Stimulated activated CD4-positive, alpha-beta T cell treated with anti-CD3 and anti-CD28 coated beads, Interleukin-2, amount 100 ng/mL, for 24 hours (primary cell): ENCODE results near the gene RNF115.
"Not testable (repeated sequence)": the region's sequence is repeated elsewhere in the genome, so short reads cannot be mapped to it uniquely, and the experiment has no call there.

Experiments used
- DNase-seq, 2 donors: peaks; one replicate each; pipeline ENCODE4 v3.0.0-alpha.2; 2020

The RNF115 gene

GRCh38 chr1:145826030-145826429 lies 2.1 kb upstream of the RNF115 start:
- DNase-seq = no peak

GRCh38 chr1:145824499-145824842 lies 576 bp upstream of the RNF115 start:
- no peak for DNase-seq

GRCh38 chr1:145822779-145823331 lies 1.0 kb downstream of the RNF115 start:
- not testable (repeated sequence) for DNase-seq

- DNase-seq = not testable (repeated sequence)
Observed at GRCh38 chr1:145818095-145818494, 5.8 kb downstream of the RNF115 start.

GRCh38 chr1:145812977-145813810 lies 10.7 kb downstream of the RNF115 start:
- DNase-seq = not testable (repeated sequence)

- DNase-seq = no peak
Observed at GRCh38 chr1:145806844-145807243, 17.1 kb downstream of the RNF115 start.

GRCh38 chr1:145806408-145806807 lies 17.5 kb downstream of the RNF115 start:
- DNase-seq = no peak

- no peak for DNase-seq
Observed at GRCh38 chr1:145805057-145805456, 18.8 kb downstream of the RNF115 start.

- no peak for DNase-seq
Observed at GRCh38 chr1:145804235-145805045, 19.5 kb downstream of the RNF115 start.

- DNase-seq = no peak
Observed at GRCh38 chr1:145799806-145800205, 24.1 kb downstream of the RNF115 start.

GRCh38 chr1:145796753-145797152 lies 27.1 kb downstream of the RNF115 start:
- DNase-seq = no peak

- no peak for DNase-seq
Observed at GRCh38 chr1:145795257-145795881, 28.5 kb downstream of the RNF115 start.

GRCh38 chr1:145792484-145792883 lies 31.4 kb downstream of the RNF115 start:
- no peak for DNase-seq

- DNase-seq = not testable (repeated sequence)
Observed at GRCh38 chr1:145791860-145792259, 32.0 kb downstream of the RNF115 start.

GRCh38 chr1:145788580-145788979 lies 35.3 kb downstream of the RNF115 start:
- no peak for DNase-seq

GRCh38 chr1:145786271-145786670 lies 37.6 kb downstream of the RNF115 start:
- DNase-seq = no peak

GRCh38 chr1:145785547-145785946 lies 38.3 kb downstream of the RNF115 start:
- DNase-seq = no peak

- no peak for DNase-seq
Observed at GRCh38 chr1:145784409-145784808, 39.5 kb downstream of the RNF115 start.

- no peak for DNase-seq
Observed at GRCh38 chr1:145782272-145783099, 41.4 kb downstream of the RNF115 start.

GRCh38 chr1:145778146-145778540 lies 45.8 kb downstream of the RNF115 start:
- DNase-seq = no peak

- no peak for DNase-seq
Observed at GRCh38 chr1:145777357-145778145, 46.3 kb downstream of the RNF115 start.

- no peak for DNase-seq
Observed at GRCh38 chr1:145773423-145773822, 50.5 kb downstream of the RNF115 start.
